Astrocyte (in vitro differentiated cells and primary cell): ENCODE measurements around the gene GRID2. TPM values are rescaled to one million over a fixed set of nuclear protein-coding genes. Genes with fewer than 3 reads are reported as not detected.

ENCODE experiments used
- DNase-seq: peaks from one replicate; pipeline ENCODE4 v3.0.0-alpha.2; 2010; ENCODE audit warnings: low read depth
- FAIRE-seq: peaks from 2 replicates; lab custom pipeline; 2011; peaks lifted over from hg19 to GRCh38; lab: Jason Lieb, UNC
- H2AFZ ChIP-seq: 2 replicates; pipeline ENCODE4 v1.6.0; 2012; ENCODE audit warnings: low read depth, low read length, inconsistent platforms
- H3K27ac ChIP-seq: 2 replicates; pipeline ENCODE4 v1.5.1; 2011; ENCODE audit warnings: low read depth, low read length, inconsistent platforms
- H3K27me3 ChIP-seq: 2 replicates; pipeline ENCODE4 v1.6.0; 2011; ENCODE audit warnings: low read length, inconsistent platforms; ENCODE audit not compliant: insufficient read depth
- H3K36me3 ChIP-seq: 2 replicates; pipeline ENCODE4 v1.5.1; 2011; ENCODE audit warnings: low read length, inconsistent platforms; ENCODE audit not compliant: insufficient read depth
- H3K4me1 ChIP-seq: 2 replicates; pipeline ENCODE4 v1.5.1; 2011; ENCODE audit warnings: low read length, inconsistent platforms; ENCODE audit not compliant: insufficient read depth
- H3K4me2 ChIP-seq: 2 replicates; pipeline ENCODE4 v1.6.0; 2012; ENCODE audit warnings: low read length, inconsistent platforms
- H3K4me3 ChIP-seq: 2 replicates; pipeline ENCODE4 v1.5.1; 2011; ENCODE audit warnings: low read depth, mild to moderate bottlenecking, low read length, inconsistent platforms; ENCODE audit not compliant: insufficient read depth
- H3K79me2 ChIP-seq: 2 replicates; pipeline ENCODE4 v1.6.0; 2012; ENCODE audit warnings: mild to moderate bottlenecking, low read length, inconsistent platforms; ENCODE audit not compliant: insufficient read depth
- H3K9ac ChIP-seq: 2 replicates; pipeline ENCODE4 v1.6.0; 2012; ENCODE audit warnings: mild to moderate bottlenecking, low read length, inconsistent platforms
- H3K9me3 ChIP-seq: 2 replicates; pipeline ENCODE4 v1.5.1; 2012; ENCODE audit warnings: low read depth, mild to moderate bottlenecking, low read length, inconsistent platforms; ENCODE audit not compliant: insufficient read depth
- H4K20me1 ChIP-seq: 2 replicates; pipeline ENCODE4 v1.6.0; 2012; ENCODE audit warnings: low read length, inconsistent platforms; ENCODE audit not compliant: insufficient read depth
- H3K27ac Mint-ChIP-seq: one replicate; pipeline ENCODE4 v1.8.0; 2021; ENCODE audit warnings: mild to moderate bottlenecking, mixed read lengths; ENCODE audit not compliant: unreplicated experiment
- H3K27me3 Mint-ChIP-seq: one replicate; pipeline ENCODE4 v1.8.0; 2021; ENCODE audit warnings: low read depth, mixed read lengths; ENCODE audit not compliant: unreplicated experiment
- H3K36me3 Mint-ChIP-seq: one replicate; pipeline ENCODE4 v1.8.0; 2021; ENCODE audit warnings: low read depth, mixed read lengths; ENCODE audit not compliant: unreplicated experiment
- H3K4me1 Mint-ChIP-seq: one replicate; pipeline ENCODE4 v1.8.0; 2021; ENCODE audit warnings: low read depth, mixed read lengths; ENCODE audit not compliant: unreplicated experiment
- H3K4me3 Mint-ChIP-seq: one replicate; pipeline ENCODE4 v1.8.0; 2021; ENCODE audit warnings: mild to moderate bottlenecking, moderate library complexity, mixed read lengths; ENCODE audit not compliant: unreplicated experiment
- H3K9me3 Mint-ChIP-seq: one replicate; pipeline ENCODE4 v1.8.0; 2021; ENCODE audit warnings: mild to moderate bottlenecking, mixed read lengths; ENCODE audit not compliant: unreplicated experiment
- EZH2 ChIP-seq: IDR thresholded peaks from 2 replicates; pipeline ENCODE4 v1.6.1; 2012; ENCODE audit warnings: mild to moderate bottlenecking, low read length, inconsistent platforms; ENCODE audit not compliant: insufficient read depth
- total RNA-seq: library from RNA; stranded (reverse); gene quantifications from 2 replicates; pipeline ENCODE4 v1.2.1, GENCODE V29; 2021
- TF ChIP-seq, protein P1 (sequence below): IDR thresholded peaks from 2 replicates; pipeline ENCODE4 v1.5.1; 2011; ENCODE audit warnings: low read depth, mild to moderate bottlenecking, inconsistent platforms, low read length, moderate library complexity; ENCODE audit not compliant: insufficient read depth

The GRID2 gene
- total RNA-seq, 1 donor from 2014 or later, result 0.14 TPM

DNA sequence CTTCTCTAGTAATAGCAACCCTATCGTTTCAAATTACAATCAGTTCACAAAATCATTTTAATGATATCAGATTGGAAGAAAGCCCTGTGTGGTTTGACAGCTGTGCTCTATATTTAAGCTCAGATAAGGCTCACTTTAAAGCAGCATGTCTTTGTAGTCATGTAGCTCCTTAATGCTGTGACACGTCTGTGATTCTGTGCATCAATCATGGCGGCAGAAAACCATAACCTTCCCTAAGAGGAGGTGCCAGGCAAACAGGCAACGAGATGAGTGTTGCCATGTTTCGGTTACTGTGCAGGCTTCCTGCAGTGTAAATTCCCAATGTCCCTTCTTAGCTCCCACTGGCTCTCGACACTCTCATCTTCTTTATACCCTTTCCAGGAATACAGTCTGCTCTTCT, 212.7 kb downstream of the GRID2 start:
- Mint-ChIP-seq H3K9me3 (no peaks in the 10 kb centered on the region), H3K27me3 (no peaks in the 10 kb centered on the region), H3K36me3 (no peaks in the 10 kb centered on the region), H3K4me1 (no peaks in the 10 kb centered on the region), H3K4me3 (no peak overlapping the region), H3K27ac (no peak overlapping the region)
- Histone ChIP-seq H3K27ac (no peak overlapping the region), H4K20me1 (no peaks in the 10 kb centered on the region), H2AFZ (no peak overlapping the region), H3K36me3 (no peaks in the 10 kb centered on the region), H3K4me2 (no peak overlapping the region), H3K79me2 (no peaks in the 10 kb centered on the region), H3K4me1 (no peaks in the 10 kb centered on the region), H3K27me3 (no peaks in the 10 kb centered on the region), H3K4me3 (no peak overlapping the region), H3K9me3 (no peaks in the 10 kb centered on the region), H3K9ac (no peak overlapping the region)
- no peak for TF ChIP-seq EZH2
- TF ChIP-seq, protein P1, sequence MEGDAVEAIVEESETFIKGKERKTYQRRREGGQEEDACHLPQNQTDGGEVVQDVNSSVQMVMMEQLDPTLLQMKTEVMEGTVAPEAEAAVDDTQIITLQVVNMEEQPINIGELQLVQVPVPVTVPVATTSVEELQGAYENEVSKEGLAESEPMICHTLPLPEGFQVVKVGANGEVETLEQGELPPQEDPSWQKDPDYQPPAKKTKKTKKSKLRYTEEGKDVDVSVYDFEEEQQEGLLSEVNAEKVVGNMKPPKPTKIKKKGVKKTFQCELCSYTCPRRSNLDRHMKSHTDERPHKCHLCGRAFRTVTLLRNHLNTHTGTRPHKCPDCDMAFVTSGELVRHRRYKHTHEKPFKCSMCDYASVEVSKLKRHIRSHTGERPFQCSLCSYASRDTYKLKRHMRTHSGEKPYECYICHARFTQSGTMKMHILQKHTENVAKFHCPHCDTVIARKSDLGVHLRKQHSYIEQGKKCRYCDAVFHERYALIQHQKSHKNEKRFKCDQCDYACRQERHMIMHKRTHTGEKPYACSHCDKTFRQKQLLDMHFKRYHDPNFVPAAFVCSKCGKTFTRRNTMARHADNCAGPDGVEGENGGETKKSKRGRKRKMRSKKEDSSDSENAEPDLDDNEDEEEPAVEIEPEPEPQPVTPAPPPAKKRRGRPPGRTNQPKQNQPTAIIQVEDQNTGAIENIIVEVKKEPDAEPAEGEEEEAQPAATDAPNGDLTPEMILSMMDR, result no peak
- FAIRE-seq (no peak), DNase-seq (no peak)

DNA sequence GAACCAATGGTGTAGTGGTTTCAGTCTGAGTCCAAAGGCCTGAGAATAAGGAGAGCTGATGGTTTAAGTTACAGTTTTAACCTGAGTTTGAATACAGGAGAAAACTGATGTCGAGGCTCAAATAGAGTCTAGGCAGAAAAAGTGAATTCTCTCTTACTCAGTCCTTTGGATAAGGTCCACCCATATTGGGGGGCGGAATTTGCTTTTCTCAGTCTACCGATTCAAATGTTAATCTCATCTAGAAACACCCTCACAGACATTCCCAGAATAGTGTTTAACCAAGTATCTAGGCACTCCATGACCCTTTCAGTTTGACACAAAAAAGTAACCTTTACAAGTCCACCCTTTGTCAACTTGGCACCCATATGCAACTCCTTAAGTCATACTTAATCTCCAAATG, 216.0 kb downstream of the GRID2 start:
- no peak overlapping the region for H3K27ac ChIP-seq
- H3K4me3 ChIP-seq, result no peak overlapping the region
- no peak for TF ChIP-seq EZH2
- TF ChIP-seq, protein P1, result no peak
- no peak overlapping the region for H3K4me2 ChIP-seq
- FAIRE-seq, result no peak
- Mint-ChIP-seq H3K4me3 (no peak overlapping the region), H3K4me1 (no peaks in the 10 kb centered on the region), H3K27ac (no peak overlapping the region), H3K27me3 (no peaks in the 10 kb centered on the region), H3K36me3 (no peaks in the 10 kb centered on the region), H3K9me3 (no peaks in the 10 kb centered on the region)
- no peaks in the 10 kb centered on the region for H3K36me3 ChIP-seq
- H3K27me3 ChIP-seq, result no peaks in the 10 kb centered on the region
- DNase-seq, result no peak
- H2AFZ ChIP-seq, result no peak overlapping the region
- H3K9ac ChIP-seq, result no peak overlapping the region
- no peaks in the 10 kb centered on the region for H3K4me1 ChIP-seq
- H4K20me1 ChIP-seq, result no peaks in the 10 kb centered on the region
- no peaks in the 10 kb centered on the region for H3K79me2 ChIP-seq
- H3K9me3 ChIP-seq, result no peaks in the 10 kb centered on the region

DNA sequence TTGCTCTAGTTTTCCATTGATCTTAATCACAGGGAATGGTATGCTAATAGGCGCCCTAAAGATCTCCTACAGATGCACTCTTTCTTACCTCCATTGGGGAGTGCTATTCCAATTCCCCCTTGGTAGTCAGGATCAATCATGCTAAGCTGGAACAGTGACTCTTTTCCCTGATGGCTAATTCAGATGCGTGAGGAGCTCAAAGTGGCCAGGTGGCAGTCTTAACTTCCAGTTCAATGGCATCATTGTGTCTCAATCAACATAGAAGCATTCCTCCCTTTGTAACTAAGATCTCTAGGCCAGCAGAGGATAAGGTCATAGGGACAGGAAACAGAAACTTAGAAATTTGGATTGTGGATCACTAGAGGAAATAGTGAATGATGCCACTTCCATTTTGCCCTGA, 216.8 kb downstream of the GRID2 start:
- DNase-seq, result no peak
- Histone ChIP-seq H3K36me3 (no peaks in the 10 kb centered on the region), H3K4me1 (no peaks in the 10 kb centered on the region), H3K4me2 (no peak overlapping the region), H3K79me2 (no peaks in the 10 kb centered on the region), H3K27ac (no peak overlapping the region), H3K9ac (no peak overlapping the region), H3K9me3 (no peaks in the 10 kb centered on the region), H4K20me1 (no peaks in the 10 kb centered on the region), H3K4me3 (no peak overlapping the region), H3K27me3 (no peaks in the 10 kb centered on the region), H2AFZ (no peak overlapping the region)
- Mint-ChIP-seq H3K4me1 (no peaks in the 10 kb centered on the region), H3K27ac (no peak overlapping the region), H3K27me3 (no peaks in the 10 kb centered on the region), H3K36me3 (no peaks in the 10 kb centered on the region), H3K4me3 (no peak overlapping the region), H3K9me3 (no peaks in the 10 kb centered on the region)
- no peak for TF ChIP-seq EZH2
- TF ChIP-seq, protein P1, result no peak
- FAIRE-seq, result no peak
